ENCODE results near the gene PLK5.
"Not testable (repeated sequence)": the region's sequence is repeated elsewhere in the genome, so short reads cannot be mapped to it uniquely, and the experiment has no call there.

The PLK5 gene

DNA sequence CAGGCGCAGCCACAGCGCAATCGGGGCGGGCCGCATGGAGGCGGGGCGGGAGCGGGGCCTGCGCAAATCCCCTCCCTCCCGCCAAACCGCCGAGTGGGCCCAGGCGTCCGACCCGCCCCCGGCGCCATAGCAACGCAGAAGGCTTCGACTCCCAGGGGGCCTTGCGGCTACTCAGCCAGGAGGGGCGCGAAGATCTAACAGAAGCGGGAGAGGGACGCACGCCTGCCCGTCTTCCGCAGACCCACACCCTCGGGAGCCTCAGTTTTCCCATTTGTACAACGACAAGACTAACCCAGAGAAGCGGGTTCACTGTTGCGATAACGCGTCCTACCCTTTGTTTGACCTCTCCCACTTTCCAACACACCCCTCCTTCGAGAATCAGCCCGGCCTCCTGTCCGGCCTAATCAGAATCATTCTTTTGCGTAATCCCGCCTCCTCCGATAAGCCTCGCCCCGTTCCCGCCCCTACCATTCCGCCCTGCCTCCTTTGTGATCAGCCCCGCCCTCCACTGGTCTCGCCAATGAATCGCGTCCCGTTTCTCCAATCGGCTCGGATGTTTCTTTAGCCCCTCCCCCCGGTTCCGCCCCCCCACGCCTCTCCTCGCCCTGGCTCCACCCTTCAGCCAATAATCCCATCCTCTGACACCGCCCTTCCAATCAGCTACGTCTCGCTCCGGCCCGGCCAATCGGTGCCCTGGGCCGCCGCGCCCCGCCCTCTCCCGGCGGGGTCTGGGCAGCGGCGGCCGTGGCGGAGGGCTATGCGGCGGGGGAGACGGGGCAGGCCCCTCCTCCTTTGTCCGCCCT is 33.4 kb upstream of the PLK5 start, which contains the start of gene PCSK4:
TSS of gene PCSK4 (minus strand) at position 40 of the 803 bp plus-strand sequence. CDS start at position 36, 4 bp downstream.
- peak; percentile 89 to 100 (median 99) for DNase-seq

- no peak for DNase-seq
Measured at GRCh38 chr19:1491114-1491848, 32.6 kb upstream of the PLK5 start, which contains the start of gene REEP6. Gene REEP6, plus strand, starts transcription at chr19:1491181. Its CDS starts 89 bp downstream, at chr19:1491270.

DNA sequence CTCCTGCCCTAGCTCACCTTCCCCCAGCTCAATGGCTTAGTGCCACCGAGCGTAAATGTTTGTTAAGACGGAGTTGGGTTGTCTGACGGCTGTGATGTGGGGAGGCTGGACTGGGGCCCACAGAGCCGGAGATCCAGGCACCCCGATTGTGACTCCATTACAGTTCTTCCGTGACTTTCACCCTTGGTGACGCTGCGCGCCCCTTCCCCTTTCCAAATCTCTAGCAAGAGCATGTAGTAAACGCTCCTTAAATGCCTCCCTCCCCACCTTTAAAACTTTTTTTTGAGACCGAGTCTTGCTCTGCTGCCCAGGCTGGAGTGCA is 32.1 kb upstream of the PLK5 start:
- DNase-seq, result peak in 1 of 58 donors; percentile 8

- no peak for DNase-seq
Measured at GRCh38 chr19:1492474-1493006, 31.3 kb upstream of the PLK5 start.

GRCh38 chr19:1494115-1494815 is 29.6 kb upstream of the PLK5 start:
- DNase-seq, result no peak

- DNase-seq, result no peak
Measured at GRCh38 chr19:1495051-1495798, 28.7 kb upstream of the PLK5 start.

- no peak for DNase-seq
Measured at GRCh38 chr19:1495799-1496713, 27.8 kb upstream of the PLK5 start.

GRCh38 chr19:1496714-1497577 is 26.9 kb upstream of the PLK5 start:
- no peak for DNase-seq

- DNase-seq, result no peak
Measured at GRCh38 chr19:1497578-1498235, 26.2 kb upstream of the PLK5 start.

- DNase-seq, result not testable (repeated sequence)
Measured at GRCh38 chr19:1499231-1499630, 24.6 kb upstream of the PLK5 start.

DNA sequence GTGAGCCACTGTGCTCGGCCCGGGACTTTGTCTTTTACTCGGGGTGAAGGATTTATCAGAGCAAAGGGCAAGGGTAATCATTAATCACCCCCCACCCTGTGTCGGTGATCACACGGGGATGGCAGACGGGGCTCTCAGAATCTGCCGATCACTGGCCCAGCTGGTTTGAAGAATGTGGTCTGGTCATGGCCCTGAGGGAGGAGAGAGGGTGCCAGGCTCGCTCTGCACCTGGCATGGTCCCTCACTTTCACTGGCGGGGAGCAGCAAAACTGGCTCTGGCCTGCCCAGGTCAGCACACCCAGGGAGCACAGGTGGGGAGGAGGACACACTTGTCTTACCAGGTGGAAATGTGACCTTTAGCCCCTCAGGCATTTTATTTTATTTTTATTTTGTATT is 22.7 kb upstream of the PLK5 start:
- DNase-seq, result no peak

DNA sequence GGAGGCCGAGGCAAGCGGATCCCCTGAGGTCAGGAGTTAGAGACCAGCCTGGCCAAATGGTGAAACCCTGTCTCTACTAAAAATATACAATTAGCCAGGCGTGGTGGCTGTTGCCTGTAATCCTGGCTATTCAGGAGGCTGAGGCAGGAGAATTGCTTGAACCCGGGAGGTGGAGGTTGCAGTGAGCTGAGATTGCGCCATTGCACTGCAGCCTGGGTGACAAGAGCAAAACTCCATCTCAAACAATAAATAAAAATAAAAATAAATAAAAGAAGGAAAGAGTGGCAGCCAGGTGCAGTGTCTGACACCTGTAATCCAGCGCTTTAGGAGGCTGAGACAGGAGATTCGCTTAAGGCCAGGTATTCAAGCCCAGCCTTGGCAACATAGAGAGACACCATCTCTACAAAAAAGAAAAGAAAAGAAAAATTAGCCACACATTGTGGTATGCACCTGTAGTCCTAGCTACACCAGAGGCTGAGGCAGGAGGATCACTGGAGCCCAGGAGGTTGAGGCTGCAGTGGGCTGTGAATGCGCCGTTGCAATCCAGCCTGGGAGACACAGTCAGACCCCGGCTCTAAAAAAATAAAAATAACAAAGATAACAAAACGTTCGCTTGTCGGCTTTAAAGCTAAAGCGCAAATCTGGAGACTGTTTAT is 21.3 kb upstream of the PLK5 start:
- no peak for DNase-seq

- DNase-seq, result peak in 36 of 58 donors; percentile 7 to 68 (median 22)
Measured at GRCh38 chr19:1503089-1503924, 20.6 kb upstream of the PLK5 start.

- DNase-seq, result no peak
Measured at GRCh38 chr19:1503925-1504773, 19.7 kb upstream of the PLK5 start.

DNA sequence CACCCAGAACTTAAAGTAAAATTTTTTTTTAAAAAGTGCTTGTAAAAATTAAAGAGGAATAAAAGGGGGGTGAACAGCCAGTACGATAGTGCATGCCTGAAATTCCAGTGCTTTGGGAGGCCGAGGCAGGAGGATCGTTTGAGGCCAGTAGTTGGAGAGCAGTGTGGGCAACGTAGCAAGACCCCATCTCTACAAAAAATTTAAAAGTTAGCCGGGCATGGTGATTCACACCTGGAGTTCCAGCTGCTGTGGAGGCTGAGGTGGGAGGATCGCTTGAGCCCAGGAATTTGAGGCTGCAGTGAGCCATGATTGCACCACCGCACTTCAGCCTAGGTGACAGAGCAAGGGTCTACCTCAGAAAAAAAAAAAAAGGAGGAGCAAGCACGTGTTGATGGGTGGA is 18.9 kb upstream of the PLK5 start:
- DNase-seq, result no peak
